Testis (tissue), 2 donors: ENCODE results near the gene MIER2.

Source experiments
- CTCF ChIP-seq, 3 experiments: fragments of 450-650 bp in 2 of 3; fragments of 200-600 bp in 1 of 3; sonication (generic) in 1 of 3; IDR thresholded peaks; one replicate each; pipeline ENCODE4 v1.5.1; 2016 to 2019; ENCODE audit warnings: antibody characterized with exemption in 3 of 3, mild to moderate bottlenecking in 2 of 3, moderate library complexity in 1 of 3
- POLR2A ChIP-seq: fragments of 450-650 bp; IDR thresholded peaks from one replicate; pipeline ENCODE4 v1.6.1; 2017; ENCODE audit warnings: antibody characterized with exemption, mild to moderate bottlenecking, moderate library complexity

GRCh38 chr19:335486-336066 lies 9.0 kb downstream of the MIER2 start:
- TF ChIP-seq POLR2A (no peak), CTCF (IDR thresholded peaks at IDR 0.05) (no peak)
